Measurements from ENCODE around the gene NHLRC4. TPM values are rescaled to one million over a fixed set of nuclear protein-coding genes. Genes with fewer than 3 reads are reported as not detected.

Gene NHLRC4
- total RNA-seq, 4 donors from 2014 or later: 0.49 to 1.0 (median 0.57) TPM

DNA sequence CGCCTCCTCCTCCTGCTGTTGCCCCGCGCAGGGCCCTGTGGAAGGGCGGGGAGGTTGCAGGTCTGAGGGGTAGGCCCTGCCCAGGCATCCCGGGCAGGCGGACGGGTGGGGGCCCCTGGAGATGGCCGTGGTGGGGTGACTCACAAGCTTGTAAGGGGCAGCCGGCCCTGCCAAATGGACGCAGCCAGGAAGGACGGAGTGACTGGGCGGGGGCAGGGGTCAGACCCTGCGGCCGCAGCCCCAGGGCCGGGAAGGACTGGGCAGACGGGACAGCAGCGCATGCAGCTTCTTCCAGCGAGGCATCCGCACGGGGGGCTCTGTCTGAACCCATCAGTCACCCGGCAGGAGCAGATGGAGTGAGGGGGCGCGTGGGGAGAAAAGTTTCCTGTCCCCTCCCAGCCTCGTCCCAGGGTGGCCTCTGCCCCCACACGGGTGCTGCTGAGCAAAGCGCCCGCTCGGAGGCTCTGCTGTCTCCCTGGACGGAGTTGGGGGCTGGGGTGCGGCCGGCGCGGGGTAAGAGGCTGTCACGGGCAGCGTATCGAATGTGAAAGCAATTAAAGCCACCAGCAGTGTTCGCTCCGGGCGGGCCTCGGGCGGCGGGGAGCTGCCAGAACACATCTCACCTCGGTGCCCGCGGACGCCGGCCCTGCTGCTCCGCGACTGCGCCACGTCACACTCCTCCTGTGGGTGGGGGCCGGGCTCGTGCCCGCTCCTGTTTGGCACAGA, 12.0 kb upstream of the NHLRC4 start:
- TF ChIP-seq, protein P1, sequence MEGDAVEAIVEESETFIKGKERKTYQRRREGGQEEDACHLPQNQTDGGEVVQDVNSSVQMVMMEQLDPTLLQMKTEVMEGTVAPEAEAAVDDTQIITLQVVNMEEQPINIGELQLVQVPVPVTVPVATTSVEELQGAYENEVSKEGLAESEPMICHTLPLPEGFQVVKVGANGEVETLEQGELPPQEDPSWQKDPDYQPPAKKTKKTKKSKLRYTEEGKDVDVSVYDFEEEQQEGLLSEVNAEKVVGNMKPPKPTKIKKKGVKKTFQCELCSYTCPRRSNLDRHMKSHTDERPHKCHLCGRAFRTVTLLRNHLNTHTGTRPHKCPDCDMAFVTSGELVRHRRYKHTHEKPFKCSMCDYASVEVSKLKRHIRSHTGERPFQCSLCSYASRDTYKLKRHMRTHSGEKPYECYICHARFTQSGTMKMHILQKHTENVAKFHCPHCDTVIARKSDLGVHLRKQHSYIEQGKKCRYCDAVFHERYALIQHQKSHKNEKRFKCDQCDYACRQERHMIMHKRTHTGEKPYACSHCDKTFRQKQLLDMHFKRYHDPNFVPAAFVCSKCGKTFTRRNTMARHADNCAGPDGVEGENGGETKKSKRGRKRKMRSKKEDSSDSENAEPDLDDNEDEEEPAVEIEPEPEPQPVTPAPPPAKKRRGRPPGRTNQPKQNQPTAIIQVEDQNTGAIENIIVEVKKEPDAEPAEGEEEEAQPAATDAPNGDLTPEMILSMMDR (IDR thresholded peaks at IDR 0.05): no peak
- no peak for TF ChIP-seq POLR2A (IDR thresholded peaks at IDR 0.05)
- WGBS, 2 donors: 29 to 50% methylated on average over 43 to 54 of the region's 54 CpGs
- intact Hi-C loops (cut with DNase I; ENCODE audit: low total_unique reads): no loop called here
- no peak for DNase-seq (ENCODE audit: low spot score in 2 of 2)
- H3K4me3 ChIP-seq (ENCODE audit: low read depth, poor library complexity, severe bottlenecking): no peak overlapping the region

DNA sequence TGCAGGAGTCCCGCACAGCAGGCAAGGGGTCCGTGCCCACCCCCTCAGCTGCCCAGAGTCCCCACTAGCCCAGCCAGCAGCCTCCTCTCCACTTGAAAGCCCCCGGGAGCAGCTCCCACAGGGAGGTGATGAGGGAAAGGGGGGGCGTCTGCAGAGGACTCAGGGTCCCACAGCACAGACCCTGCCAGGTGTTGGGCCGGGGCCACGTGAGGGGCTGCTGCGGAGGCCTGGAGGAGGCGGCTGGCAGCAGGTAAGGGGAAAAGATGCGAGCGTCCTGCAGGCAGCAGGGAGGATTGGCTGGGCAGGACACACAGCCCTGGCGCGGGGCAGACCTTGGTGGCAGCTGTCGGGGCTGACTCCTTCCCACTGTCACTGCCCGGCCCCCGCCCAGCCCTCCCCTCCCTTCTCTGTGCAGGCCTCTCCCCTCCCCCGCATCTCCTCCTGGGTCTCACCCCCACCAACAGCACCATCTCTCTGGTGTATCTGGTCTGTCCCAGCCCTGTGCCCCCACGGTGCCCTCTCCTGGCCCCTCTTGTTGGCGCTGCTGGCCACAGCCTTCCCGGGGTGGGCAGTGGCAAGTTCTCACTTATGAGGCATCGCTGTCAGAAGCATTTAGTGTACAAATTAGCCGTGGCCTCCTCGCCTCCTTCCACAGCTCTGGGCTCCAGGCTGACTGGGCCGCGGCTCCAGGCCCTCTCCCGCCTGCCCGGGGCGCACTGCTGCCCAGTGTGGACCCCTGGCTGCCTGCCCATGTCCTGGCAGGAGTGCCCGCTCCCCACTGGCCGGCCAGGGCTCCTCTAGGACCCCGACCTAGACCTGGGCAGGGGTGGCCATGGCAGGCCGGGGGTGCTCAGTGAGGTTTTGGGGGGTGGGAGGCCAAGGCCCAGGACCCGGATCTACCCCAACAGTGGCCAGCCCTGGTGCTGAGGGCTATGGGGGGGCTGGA, 11.0 kb upstream of the NHLRC4 start:
- DNase-seq (ENCODE audit: low spot score in 2 of 2): no peak
- TF ChIP-seq POLR2A (IDR thresholded peaks at IDR 0.05): no peak
- TF ChIP-seq, protein P1 (IDR thresholded peaks at IDR 0.05): no peak
- intact Hi-C loops (cut with DNase I; ENCODE audit: low total_unique reads): no loop called here
- WGBS, 2 donors: 70 to 74% methylated on average over 28 to 31 of the region's 32 CpGs
- no peak overlapping the region for H3K4me3 ChIP-seq (ENCODE audit: low read depth, poor library complexity, severe bottlenecking)

DNA sequence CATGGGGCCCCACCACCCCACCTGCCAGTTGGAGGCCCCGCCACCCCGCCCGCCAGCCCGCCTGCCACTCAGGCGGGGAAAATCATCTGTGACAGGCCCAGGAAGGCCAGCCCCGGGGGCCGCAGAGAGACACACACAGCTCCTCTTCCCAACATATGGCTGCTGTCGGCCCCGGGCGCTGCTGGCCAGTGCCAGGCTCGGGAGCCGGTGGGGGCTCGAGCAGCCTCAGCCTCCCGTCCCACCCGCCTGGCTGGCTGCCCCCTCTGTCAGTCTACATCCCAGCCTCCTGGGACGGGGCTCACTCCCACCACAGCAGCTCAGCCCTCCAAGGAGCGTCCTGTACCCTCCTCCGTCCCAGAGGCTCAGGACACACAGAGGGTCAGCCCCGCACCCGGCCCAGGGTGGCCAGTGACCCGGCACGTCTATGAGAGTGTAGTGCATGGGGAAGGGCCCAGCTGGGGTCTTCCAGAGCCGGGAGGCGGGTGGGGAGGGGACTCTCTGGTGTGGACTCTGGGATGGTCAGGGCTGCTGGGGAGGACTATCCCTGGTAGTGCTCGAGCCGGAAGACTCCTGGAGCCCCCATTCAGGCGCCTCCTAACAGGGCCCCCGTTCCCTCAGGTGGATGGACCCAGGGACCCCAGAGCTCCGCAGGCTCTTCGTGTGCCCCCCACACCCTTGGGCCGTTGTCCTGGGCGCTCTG, 10.2 kb upstream of the NHLRC4 start:
- WGBS, 2 donors: 86 to 88% methylated on average over 16 to 31 of the region's 32 CpGs
- intact Hi-C loops (cut with DNase I; ENCODE audit: low total_unique reads): no loop called here
- DNase-seq (ENCODE audit: low spot score in 2 of 2): no peak
- no peak for TF ChIP-seq POLR2A (IDR thresholded peaks at IDR 0.05)
- H3K4me3 ChIP-seq (ENCODE audit: low read depth, poor library complexity, severe bottlenecking): no peak overlapping the region

DNA sequence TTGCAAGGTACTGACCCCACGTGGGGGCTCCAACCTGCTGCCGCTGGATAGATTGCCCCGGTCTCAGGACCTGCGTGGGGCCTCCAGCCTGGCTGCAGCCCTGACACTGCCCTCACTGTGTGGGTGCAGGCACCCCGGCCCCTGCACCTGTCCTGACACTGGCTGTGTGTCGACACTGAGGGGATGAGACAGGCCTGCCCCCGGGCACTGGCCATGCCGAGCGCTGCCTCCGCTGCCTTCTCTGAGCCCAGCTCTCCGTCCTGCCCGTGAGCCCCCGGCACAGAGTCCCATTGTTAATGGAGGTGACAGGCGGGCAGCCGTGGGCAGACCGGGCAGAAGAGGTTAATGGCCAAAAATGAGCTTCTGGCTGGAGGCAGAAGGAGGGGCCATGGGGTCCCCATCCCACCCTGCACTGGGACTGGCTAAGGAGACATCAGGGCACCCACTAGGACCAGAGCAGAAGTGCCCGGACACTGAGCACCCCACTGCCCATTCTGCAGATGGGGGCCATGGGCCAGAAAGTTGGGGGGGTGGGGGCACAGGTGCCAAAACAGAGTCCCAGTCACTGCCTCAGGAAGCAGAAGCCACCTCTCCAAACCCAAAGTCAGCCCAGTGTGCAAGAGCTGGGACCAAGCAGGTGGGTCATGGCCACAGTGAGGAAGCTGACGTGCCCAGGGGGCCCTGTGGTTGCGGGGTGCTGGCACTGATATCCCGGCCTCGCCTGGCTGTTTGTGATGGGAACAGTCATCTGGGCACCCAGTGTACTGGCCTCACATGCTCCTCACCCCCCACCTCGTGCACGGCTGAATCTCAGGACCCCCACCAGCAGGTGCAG, 9.1 kb upstream of the NHLRC4 start:
- intact Hi-C loops (cut with DNase I; ENCODE audit: low total_unique reads): no loop called here
- no peak for DNase-seq (ENCODE audit: low spot score in 2 of 2)
- 78 to 84% methylated on average over 10 to 18 of the region's 23 CpGs for WGBS, 2 donors
- H3K4me3 ChIP-seq (ENCODE audit: low read depth, poor library complexity, severe bottlenecking): no peak overlapping the region
- TF ChIP-seq, protein P1 (IDR thresholded peaks at IDR 0.05): no peak
- no peak for TF ChIP-seq POLR2A (IDR thresholded peaks at IDR 0.05)

DNA sequence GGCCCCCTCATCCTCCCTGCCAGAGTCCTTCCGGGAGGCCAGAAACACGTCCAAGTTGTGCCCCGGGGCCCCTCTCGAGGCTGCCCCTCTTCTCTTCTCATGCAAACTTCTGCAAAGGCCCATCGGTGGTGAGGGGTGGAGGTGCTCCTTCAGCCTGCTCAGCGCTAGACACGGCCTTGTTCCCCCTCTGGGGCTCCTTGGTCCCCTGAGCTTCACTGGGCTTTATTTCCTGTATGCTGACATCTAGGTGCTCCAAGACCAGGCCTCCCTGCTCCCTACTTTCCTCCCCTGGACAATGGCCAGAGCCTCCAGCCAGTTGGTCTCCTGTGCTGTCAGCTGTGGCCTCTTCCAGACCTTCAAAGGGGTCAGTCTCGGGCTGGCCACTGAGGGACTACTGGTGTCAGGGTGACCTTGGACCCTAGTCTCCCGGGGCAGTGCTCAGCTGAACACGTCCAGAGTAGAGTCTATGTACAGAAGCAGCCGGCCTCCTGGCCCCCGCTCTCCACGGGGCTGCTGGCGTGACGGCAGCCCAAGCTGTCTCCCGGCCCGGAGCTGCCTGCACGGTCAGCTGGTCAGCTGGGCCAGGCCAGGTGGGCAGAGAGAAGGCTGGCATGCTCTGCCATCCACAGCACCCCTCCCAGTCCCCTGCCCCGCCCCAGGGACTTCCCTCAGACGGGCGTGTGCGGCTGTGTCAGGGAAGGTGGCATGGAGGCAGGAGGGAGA, 8.3 kb upstream of the NHLRC4 start:
- intact Hi-C loops (cut with DNase I; ENCODE audit: low total_unique reads): no loop called here
- WGBS, 2 donors: 50 to 61% methylated on average over 20 to 21 of the region's 22 CpGs
- TF ChIP-seq, protein P1 (IDR thresholded peaks at IDR 0.05): no peak
- no peak for TF ChIP-seq POLR2A (IDR thresholded peaks at IDR 0.05)
- no peak overlapping the region for H3K4me3 ChIP-seq (ENCODE audit: low read depth, poor library complexity, severe bottlenecking)
- DNase-seq (ENCODE audit: low spot score in 2 of 2): no peak

Data from lower leg skin (tissue), 4 donors.